Mononuclear cell (primary cell): ENCODE data around the gene HTR6. TPM values are rescaled to one million over a fixed set of nuclear protein-coding genes. Genes with fewer than 3 reads are reported as not detected.

Experiments
- H3K27me3 ChIP-seq: 2 replicates; pipeline ENCODE4 v1.6.0; 2011; ENCODE audit warnings: low read length, control low read depth; ENCODE audit not compliant: insufficient read depth
- H3K4me1 ChIP-seq: 2 replicates; pipeline ENCODE4 v1.5.1; 2011; ENCODE audit warnings: mild to moderate bottlenecking, low read length, control low read depth; ENCODE audit not compliant: insufficient read depth
- H3K4me3 ChIP-seq: 2 replicates; pipeline ENCODE4 v1.5.1; 2011; ENCODE audit warnings: mild to moderate bottlenecking, low read length, moderate library complexity
- H3K9me3 ChIP-seq: 2 replicates; pipeline ENCODE4 v1.5.1; 2011; ENCODE audit warnings: low read depth, mild to moderate bottlenecking, control low read depth, low read length
- total RNA-seq: library from RNA; depleted of rRNA; stranded (reverse); fragments of >200 nt; gene quantifications from one replicate; pipeline ENCODE4 v1.2.3, GENCODE V29; 2012

HTR6 gene
- total RNA-seq, 1 donor, result 0.31 TPM

DNA sequence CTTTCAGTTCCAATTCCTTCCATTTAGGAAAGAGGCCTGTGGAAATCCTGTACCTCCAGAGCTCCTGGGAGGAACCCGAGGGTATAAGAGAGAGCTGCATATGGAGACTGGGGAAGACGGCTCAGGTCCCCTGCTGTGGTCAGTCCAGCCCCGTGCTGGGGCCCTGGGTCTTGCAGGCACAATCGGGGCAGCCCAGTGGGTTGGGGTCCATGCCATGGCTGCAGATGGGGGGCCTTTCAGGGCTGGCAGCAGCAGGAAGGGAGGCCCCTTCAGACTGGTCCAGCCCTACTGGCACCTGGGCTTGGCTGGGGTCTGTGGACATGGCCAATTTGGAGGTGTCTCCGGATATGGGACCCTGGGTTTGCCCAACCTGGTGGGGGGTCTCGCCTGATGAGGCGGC lies 18.2 kb downstream of the HTR6 start:
- Histone ChIP-seq H3K9me3 (no peaks in the 10 kb centered on the region), H3K4me3 (no peak overlapping the region), H3K27me3 (no peaks in the 10 kb centered on the region), H3K4me1 (peaks cover 4% of the 10 kb centered on the region)

DNA sequence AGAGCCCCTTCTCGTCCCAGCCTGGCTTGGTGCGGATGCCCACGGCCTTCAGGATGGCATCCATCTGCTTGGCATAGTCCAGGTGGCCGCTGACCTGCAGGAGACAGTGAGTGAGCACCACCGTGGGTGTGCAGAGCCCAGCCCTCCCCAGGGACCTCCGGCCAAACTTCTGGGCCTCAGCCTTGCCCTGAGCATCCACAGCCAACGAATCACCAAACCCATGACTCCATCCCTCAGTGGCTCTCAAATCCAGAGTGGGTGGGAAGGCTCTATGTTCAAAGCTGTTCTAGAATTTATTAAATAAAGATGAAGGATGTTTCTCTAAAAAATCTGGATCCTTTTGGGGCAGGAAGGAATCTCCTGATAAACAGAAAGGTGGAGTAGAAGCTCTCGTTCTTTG lies 18.7 kb downstream of the HTR6 start:
- peaks cover 7% of the 10 kb centered on the region for H3K4me1 ChIP-seq
- H3K27me3 ChIP-seq, result no peaks in the 10 kb centered on the region
- H3K9me3 ChIP-seq, result no peaks in the 10 kb centered on the region
- H3K4me3 ChIP-seq, result no peak overlapping the region

DNA sequence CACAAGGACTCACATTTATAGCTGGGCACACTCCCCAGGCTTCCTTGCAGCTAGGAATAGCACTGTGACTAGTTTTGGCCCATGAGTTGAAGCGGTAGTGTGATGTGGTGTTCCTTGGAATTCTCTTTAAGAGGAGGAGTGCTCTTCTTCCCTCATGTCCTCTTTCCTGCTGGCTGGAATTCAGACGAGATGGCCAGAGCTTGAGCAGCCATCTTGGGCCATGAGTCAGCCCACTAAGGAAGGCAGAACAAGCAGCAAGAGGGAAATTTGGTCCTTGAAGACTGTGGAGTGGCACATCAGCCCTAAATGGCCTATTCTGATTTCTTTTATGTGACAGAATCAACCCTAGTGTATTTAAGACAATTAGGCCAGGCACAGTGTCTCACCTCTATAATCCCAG lies 20.0 kb downstream of the HTR6 start:
- H3K9me3 ChIP-seq, result no peaks in the 10 kb centered on the region
- H3K27me3 ChIP-seq, result no peaks in the 10 kb centered on the region
- peaks cover 20% of the 10 kb centered on the region for H3K4me1 ChIP-seq
- no peak overlapping the region for H3K4me3 ChIP-seq

DNA sequence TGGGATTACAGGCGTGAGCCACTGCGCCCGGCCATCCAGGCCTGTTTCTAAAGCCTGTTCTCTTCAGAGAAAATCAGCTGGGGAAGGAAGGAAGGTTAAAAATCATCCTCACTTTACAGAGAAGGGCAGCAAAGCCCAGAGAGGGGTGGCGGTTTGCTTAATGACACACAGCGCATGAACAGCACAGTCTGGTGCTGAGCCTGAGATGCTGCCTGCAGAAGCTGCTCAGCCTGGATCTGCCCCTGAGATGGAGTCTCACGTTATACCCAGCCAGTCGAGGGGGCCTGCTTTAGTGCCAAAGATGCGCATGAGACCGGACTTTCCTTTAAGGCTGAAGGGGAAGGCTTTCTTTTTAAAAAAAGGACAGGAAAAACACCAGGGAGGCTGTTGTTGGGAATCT lies 21.3 kb downstream of the HTR6 start:
- no peak overlapping the region for H3K4me3 ChIP-seq
- peaks cover 20% of the 10 kb centered on the region for H3K4me1 ChIP-seq
- no peaks in the 10 kb centered on the region for H3K27me3 ChIP-seq
- H3K9me3 ChIP-seq, result no peaks in the 10 kb centered on the region

DNA sequence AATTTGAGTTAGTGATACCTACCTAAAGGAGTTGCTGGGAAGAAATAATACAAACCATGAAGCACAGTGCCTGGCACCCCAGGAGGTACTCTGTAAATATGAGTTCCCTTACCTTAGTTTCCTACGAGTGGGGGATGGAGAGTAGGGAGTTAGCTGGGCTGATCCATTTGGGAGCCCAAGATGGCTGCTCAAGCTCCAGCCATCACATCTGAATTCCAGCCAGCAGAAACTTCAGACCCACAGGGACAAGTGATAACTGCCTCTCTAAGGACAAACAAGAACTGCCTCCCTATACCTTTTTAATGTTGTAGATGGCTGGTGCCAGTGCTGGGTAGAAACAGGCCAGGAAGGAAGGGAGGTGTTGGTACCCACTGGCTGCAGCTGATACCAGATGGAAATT lies 22.7 kb downstream of the HTR6 start:
- Histone ChIP-seq H3K4me1 (peaks cover 20% of the 10 kb centered on the region), H3K4me3 (no peak overlapping the region), H3K27me3 (no peaks in the 10 kb centered on the region), H3K9me3 (no peaks in the 10 kb centered on the region)

DNA sequence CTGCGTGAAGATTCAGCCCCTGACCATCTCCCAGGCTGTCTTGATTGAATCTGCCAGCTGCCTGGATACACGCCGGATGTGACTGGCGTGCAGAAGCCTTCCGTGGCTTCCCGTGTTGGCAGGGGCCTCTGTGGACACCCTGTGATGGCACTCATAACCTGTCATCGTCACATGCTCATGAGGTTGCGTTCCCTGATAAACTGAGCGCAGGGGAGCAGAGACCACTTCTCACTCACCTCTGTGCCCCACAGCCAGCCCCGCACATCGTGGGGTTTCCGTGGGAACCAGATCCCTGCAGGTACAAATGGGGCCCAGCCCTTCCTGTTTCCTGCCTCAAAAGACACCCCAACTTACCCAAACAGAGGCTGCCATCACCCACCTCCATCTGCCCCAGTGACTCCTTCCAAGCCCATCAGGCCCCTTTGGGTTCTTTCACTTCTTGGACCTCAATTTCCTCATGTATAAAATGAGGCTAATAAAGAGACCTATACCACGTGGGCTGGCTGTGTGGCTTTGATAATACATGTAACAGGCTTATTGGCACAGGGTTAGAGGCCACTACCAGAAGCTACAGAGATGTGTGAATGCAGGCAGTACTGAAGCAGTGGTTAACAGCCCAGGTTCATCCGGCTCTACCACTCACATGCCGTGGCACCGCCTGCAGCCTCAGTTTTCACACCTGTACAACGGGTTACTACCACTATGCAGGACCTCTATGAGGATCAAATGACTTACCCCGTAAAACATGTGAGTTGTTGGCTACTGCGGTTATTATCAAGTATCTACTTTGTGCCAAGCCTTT lies 23.6 kb downstream of the HTR6 start:
- peaks cover 20% of the 10 kb centered on the region for H3K4me1 ChIP-seq
- H3K27me3 ChIP-seq, result no peaks in the 10 kb centered on the region
- H3K9me3 ChIP-seq, result no peaks in the 10 kb centered on the region
- H3K4me3 ChIP-seq, result no peak overlapping the region

DNA sequence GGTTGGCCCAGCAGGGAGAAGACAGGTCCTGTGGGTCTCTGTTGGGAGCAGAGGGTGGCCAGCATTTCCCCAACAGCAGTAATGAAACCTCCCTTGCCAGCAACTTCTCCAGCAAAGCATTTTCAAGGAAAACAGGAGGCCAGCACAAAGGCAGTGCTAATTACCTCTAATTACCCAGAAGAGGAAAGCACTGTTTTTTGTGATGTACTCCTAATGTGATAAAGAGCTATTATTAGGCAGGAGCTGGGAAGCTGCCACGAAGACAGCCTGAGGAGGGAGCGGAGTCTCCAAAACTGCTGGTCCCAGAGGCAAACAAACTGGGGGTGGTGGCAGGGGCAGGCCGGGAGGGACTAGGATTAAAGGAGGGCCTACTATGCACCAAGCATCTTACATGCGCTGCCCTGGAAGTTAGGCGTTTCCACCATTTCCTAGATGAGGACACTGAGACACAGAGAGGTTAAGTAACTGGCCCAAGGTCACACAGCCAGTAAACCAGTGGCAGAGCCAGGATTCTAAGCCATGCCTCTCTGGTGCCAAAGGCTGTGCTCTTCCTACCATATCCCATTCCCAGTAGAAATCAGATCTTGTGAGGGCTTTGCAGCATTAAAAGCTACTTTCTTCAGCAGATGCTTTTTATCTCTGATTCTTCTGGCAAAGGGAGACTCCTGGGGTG lies 24.5 kb downstream of the HTR6 start:
- peaks cover 20% of the 10 kb centered on the region for H3K4me1 ChIP-seq
- no peak overlapping the region for H3K4me3 ChIP-seq
- no peaks in the 10 kb centered on the region for H3K27me3 ChIP-seq
- H3K9me3 ChIP-seq, result no peaks in the 10 kb centered on the region

DNA sequence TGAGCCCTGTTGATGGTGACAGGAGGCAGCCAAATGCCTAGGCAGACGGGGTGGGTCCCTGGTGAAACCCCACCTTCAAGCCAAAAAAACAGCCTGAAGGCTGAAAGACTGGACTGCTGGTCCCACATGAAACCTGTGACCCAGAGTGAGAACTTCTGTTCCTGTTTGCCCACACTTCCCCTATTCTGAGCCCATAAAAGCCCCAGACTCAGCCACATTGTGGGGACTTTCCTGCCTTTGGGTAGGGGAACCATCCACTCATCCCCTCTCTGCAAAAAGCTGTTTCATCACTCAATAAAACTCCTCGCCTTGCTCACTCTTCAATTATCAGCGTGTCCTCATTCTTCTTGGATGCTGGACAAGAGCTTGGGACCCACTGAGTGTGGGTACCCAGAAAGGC lies 25.2 kb downstream of the HTR6 start:
- Histone ChIP-seq H3K9me3 (no peaks in the 10 kb centered on the region), H3K27me3 (no peaks in the 10 kb centered on the region), H3K4me3 (no peak overlapping the region), H3K4me1 (peaks cover 20% of the 10 kb centered on the region)

DNA sequence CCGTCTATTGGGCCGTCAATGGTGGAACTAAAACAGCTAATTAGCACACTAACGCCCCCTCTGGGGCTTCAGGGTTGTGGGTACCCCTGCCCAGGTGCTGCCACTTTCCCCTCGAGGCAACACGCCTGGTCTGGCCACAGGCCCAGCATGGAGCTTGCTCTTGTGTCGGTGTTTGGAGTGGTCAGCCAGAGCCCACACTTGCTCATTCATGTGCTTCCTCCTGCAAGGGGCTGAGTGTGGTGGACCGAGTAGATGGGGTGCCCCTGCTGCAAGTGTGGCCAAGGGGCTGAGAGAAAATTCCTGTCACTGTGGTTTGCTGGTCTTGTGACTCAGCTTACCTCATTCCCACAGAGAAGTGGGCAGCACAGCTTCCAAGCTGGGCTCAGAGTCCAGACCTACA lies 25.7 kb downstream of the HTR6 start:
- Histone ChIP-seq H3K4me1 (peaks cover 20% of the 10 kb centered on the region), H3K9me3 (no peaks in the 10 kb centered on the region), H3K4me3 (no peak overlapping the region), H3K27me3 (no peaks in the 10 kb centered on the region)

DNA sequence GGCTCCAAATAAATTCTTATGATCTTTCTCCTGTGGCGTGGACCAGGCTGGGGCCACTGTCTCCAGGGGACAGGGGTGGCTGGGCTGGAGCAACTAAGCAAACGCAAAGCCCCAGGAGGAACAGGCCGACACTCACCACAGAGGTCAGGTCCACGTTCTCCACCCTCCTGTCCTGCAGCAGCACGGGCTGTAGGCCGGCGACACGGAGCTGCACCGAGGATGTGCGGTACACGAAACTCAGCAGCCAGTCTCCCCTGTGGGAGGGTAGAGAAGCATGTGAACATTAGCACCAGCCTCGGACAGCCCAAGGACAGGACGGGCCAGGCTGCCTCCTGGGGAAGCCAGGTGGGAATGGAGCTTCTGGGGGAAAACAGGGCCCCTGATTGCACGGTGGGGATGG lies 29.6 kb downstream of the HTR6 start:
- no peaks in the 10 kb centered on the region for H3K27me3 ChIP-seq
- H3K4me1 ChIP-seq, result peaks cover 4% of the 10 kb centered on the region
- H3K4me3 ChIP-seq, result no peak overlapping the region
- no peaks in the 10 kb centered on the region for H3K9me3 ChIP-seq

DNA sequence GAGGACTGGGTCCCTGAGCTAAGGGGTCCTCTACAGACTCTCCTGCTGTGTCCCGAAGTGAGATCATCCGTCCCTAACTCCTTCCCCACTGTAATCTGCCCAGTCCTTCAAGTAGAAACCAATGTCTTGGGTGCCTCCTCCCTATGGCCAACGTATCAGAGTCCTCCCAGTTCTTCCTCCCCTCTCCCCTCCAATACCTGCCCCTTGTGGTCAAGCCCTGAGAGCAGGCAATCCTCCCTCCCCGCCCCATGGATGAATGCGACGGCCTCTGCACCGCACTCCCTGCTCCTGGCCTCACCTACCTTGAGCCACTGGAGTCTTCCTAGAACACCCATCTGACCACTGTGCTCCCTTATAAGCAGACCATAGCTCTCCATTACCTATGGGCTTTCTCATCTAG lies 31.1 kb downstream of the HTR6 start:
- no peak overlapping the region for H3K4me3 ChIP-seq
- H3K4me1 ChIP-seq, result no peaks in the 10 kb centered on the region
- no peaks in the 10 kb centered on the region for H3K9me3 ChIP-seq
- H3K27me3 ChIP-seq, result no peaks in the 10 kb centered on the region

DNA sequence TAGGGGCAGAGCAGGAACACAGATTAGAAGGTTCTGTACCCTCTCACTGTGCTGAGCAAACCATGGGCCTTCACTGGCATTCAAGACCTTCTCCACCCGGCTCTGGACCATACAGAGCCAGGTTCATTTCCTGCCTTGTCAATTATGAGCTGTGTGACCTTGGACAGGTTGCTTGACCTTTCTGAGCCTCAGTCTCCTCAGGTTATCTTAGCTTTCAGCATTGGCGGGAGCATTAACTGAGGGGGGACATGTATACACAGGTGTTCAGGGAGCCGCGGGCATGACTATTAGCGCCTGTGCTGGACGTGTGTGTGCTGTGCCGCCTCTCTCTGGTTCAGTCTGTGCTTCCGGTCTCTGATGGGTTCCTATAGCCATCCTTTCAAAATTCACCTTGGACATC lies 32.1 kb downstream of the HTR6 start:
- Histone ChIP-seq H3K4me1 (no peaks in the 10 kb centered on the region), H3K9me3 (no peaks in the 10 kb centered on the region), H3K27me3 (no peaks in the 10 kb centered on the region), H3K4me3 (no peak overlapping the region)

DNA sequence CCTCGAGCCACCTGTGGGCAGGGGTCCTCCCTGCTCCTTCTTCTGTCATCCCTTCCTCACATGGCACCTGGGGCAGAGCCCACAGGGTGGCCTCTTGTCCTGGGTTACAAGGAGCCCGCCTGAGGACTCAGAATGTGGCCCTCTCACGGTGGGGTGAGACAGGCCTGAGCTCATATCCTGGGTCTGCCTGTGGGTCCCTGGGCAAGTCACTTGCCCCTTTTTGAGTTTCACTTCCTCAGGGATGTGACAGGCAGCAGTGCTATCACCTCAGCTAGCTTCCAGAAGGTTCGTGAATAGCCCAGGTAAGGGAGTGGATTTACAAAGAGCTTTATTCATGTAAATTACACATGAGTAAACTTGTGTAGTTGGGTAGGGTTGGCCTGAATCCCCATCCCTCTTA lies 33.5 kb downstream of the HTR6 start:
- no peak overlapping the region for H3K4me3 ChIP-seq
- no peaks in the 10 kb centered on the region for H3K4me1 ChIP-seq
- no peaks in the 10 kb centered on the region for H3K9me3 ChIP-seq
- no peaks in the 10 kb centered on the region for H3K27me3 ChIP-seq

DNA sequence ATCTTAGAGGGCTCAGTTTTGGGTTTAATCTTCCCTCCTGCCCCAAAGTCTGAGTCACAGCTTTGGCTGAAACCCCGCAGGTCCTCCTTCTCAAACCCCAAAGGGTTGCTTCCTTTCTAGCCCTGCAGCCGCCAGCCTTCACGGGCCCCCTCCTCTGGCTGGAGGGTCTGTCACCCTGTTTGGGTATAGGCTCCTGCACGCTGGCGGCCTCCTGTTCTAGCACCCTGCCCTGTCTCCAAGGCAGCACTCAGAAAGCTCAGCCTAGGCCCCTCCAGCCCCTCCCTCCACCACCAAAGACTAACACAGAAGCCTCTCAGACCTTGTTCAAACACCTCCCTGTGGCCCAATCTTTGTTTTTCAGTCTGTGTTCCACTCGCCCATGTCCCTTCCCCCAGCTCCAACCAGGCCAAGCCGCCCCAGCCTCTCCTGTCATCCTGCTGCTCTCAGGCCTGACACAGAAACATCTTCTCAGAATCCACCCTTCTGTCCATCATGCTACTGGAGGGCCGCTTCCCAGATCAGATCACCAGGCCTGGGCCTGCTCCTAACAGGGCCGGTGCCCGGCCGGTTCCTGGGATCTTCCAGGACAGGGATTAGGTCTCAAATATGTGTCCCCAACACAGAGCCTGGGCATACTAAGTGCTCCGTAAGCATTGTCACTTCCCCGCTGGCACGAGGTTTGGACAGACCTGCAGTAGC lies 35.6 kb downstream of the HTR6 start:
- H3K9me3 ChIP-seq, result no peaks in the 10 kb centered on the region
- no peak overlapping the region for H3K4me3 ChIP-seq
- H3K27me3 ChIP-seq, result no peaks in the 10 kb centered on the region
- no peaks in the 10 kb centered on the region for H3K4me1 ChIP-seq

DNA sequence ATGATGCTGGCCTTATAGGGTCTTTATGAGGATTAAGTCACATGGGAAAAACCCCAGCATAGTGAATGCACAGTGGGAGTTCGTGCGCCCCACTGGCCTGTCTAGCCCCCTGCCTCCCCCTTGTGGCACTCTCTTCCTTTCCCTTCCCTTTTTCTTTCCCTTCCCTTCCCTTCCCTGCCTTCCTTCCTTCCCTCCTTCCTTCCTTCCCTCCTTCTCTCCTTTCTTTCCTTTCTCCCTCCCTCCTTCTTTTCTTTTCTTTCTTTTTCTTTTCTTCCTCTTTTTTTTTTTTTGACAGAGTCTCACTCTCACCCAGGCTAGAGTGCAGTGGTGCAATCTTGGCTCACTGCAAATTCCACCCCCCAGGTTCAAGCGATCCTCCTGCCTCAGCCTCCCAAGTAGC lies 38.6 kb downstream of the HTR6 start:
- H3K4me3 ChIP-seq, result no peak overlapping the region
- no peaks in the 10 kb centered on the region for H3K9me3 ChIP-seq
- no peaks in the 10 kb centered on the region for H3K4me1 ChIP-seq
- H3K27me3 ChIP-seq, result no peaks in the 10 kb centered on the region
